T-cell (primary cell): ENCODE data around the gene VAV2. TPM values are rescaled to one million over a fixed set of nuclear protein-coding genes. Genes with fewer than 3 reads are reported as not detected.

ENCODE experiments used
- ATAC-seq, 4 experiments: fragments of 200-7000 bp in 3 of 4; fragments of 150-1000 bp in 1 of 4; cut with Tn5 transposase; replicated peaks in 1 of 4; 1 replicate in 3 of 4; 2 replicates in 1 of 4; pipeline ENCODE4 v1.10.0; 2021; ENCODE audit warnings: moderate library complexity in 3 of 4, mild to moderate bottlenecking in 2 of 4, moderate number of reproducible peaks in 1 of 4
- CTCF ChIA-PET, 2 donors: fragments of 300-600 bp; sonication (Branson Sonifier 250); formaldehyde crosslinking; loops; one replicate each; lab custom pipeline; 2022; ENCODE audit warnings: antibody characterized with exemption in 2 of 2; lab: Charles Lee
- POLR2A ChIA-PET, 2 donors: fragments of 300-600 bp; sonication (Branson Sonifier 250); formaldehyde crosslinking; loops; one replicate each; lab custom pipeline; 2022; ENCODE audit warnings: antibody characterized with exemption in 2 of 2; lab: Charles Lee
- DNase-seq, 35 experiments: peaks; one replicate each; pipeline versions ENCODE4 v3.0.0 to v3.0.0-alpha.2; 2013 to 2023
- H3K27ac ChIP-seq: one replicate; pipeline ENCODE4 v1.5.1; 2013; ENCODE audit warnings: low read length
- H3K27me3 ChIP-seq, 2 experiments: replicated peaks in 1 of 2; 1 replicate in 1 of 2; 2 replicates in 1 of 2; pipeline versions ENCODE4 v1.6.1 to v1.7.0; 2013; ENCODE audit warnings: low read length in 1 of 2, mixed read lengths in 1 of 2; ENCODE audit not compliant: control insufficient read depth in 2 of 2, insufficient read depth in 2 of 2; ENCODE audit errors: extremely low read depth in 1 of 2
- H3K36me3 ChIP-seq, 2 donors: 1 replicate in 1 of 2; 2 replicates in 1 of 2; pipeline versions ENCODE4 v1.6.1 to v1.7.0; 2013; ENCODE audit warnings: low read length in 1 of 2; ENCODE audit not compliant: control insufficient read depth in 2 of 2, insufficient read depth in 1 of 2; ENCODE audit errors: extremely low read depth in 1 of 2
- H3K4me1 ChIP-seq, 2 experiments: 1 replicate in 1 of 2; 2 replicates in 1 of 2; pipeline versions ENCODE4 v1.6.1 to v1.7.0; 2013; ENCODE audit warnings: low read length in 2 of 2, mixed read lengths in 1 of 2; ENCODE audit not compliant: insufficient read depth in 2 of 2, control insufficient read depth in 1 of 2; ENCODE audit errors: extremely low read depth in 1 of 2
- H3K4me3 ChIP-seq, 2 donors: 1 replicate in 1 of 2; 2 replicates in 1 of 2; pipeline versions ENCODE4 v1.5.1 to v1.7.0; 2013; ENCODE audit warnings: mild to moderate bottlenecking in 2 of 2, low read length in 1 of 2, moderate library complexity in 1 of 2; ENCODE audit not compliant: control insufficient read depth in 1 of 2; ENCODE audit errors: extremely low read depth in 1 of 2
- H3K9me3 ChIP-seq: 2 replicates; pipeline ENCODE4 v1.7.0; 2013
- H3K27ac Mint-ChIP-seq, 2 donors: one replicate each; pipeline ENCODE4 v1.8.0; 2020 to 2021; ENCODE audit warnings: mild to moderate bottlenecking in 2 of 2, mixed read lengths in 2 of 2
- H3K27me3 Mint-ChIP-seq, 2 donors: one replicate each; pipeline ENCODE4 v1.8.0; 2021 to 2022; ENCODE audit warnings: mixed read lengths in 2 of 2
- H3K36me3 Mint-ChIP-seq: one replicate; pipeline ENCODE4 v1.8.0; 2021; ENCODE audit warnings: mixed read lengths
- H3K4me1 Mint-ChIP-seq, 3 donors: one replicate each; pipeline ENCODE4 v1.8.0; 2020 to 2022; ENCODE audit warnings: mixed read lengths in 3 of 3, mild to moderate bottlenecking in 1 of 3
- H3K4me3 Mint-ChIP-seq, 3 donors: one replicate each; pipeline ENCODE4 v1.8.0; 2020 to 2022; ENCODE audit warnings: mild to moderate bottlenecking in 3 of 3, mixed read lengths in 3 of 3, moderate library complexity in 3 of 3
- H3K9me3 Mint-ChIP-seq, 3 donors: one replicate each; pipeline ENCODE4 v1.8.0; 2020 to 2022; ENCODE audit warnings: mixed read lengths in 3 of 3
- WGBS: methylation state at CpG from one replicate; pipeline ENCODE4 v1.1.5; 2013; ENCODE audit warnings: missing lambda C conversion rate; ENCODE audit not compliant: insufficient coverage; 5-methylcytosine and 5-hydroxymethylcytosine counted together
- total RNA-seq, 35 experiments: library from RNA in 6 of 35; stranded (reverse) in 6 of 35; fragments of 120-200 nt in 1 of 35; gene quantifications; one replicate each; pipeline versions ENCODE4 v1.2.1 to v1.2.4 and lab custom pipeline; 2013 to 2026

VAV2 gene
- total RNA-seq, 5 donors from 2014 or later (not counting 1 experiment from before 2014, with no cell fraction given): 1.2 to 7.5 (median 4.9) TPM

DNA sequence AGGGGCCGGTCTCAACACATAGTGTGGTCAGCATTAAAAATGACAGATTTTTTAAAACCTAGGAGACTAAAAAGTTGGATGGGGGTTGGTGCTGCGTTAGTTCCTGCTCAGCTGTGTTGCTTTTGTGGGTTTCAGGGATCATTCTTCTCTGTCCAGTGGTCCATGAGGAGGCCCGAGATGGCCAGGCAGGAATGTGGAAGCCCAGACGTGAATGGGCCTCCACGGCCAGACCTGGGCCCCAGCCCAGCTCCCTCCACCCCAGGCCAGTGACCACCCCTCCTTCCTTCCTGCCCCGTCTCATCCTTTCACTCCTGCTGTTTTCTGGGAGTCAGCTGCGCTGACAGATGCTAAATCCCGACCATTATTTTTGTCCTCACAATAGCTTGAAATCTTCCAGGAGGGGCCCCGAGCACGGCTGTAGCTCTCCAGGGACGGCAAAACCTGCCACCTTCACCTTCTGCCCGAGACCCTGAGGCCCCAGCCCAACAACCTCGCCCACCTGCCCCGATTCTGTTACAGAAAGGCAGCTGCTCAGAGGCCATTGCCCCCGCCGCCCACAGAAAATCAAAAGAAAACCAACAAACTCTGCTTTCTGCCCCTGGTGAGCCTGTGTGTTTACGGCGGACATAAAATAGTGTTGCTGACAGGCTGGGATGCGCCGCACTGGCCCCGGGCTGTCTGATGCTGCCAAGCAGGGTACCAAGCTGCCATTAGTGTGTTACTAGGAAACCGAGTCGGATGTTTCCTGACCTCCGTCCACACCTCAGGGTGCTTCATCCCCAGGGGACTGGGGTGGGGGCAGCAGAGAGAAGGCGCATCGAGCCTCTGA lies 170.3 kb downstream of the VAV2 start:
- Histone ChIP-seq H3K4me1 (no peaks in the 10 kb centered on the region), H3K9me3 (no peaks in the 10 kb centered on the region), H3K27ac (no peak overlapping the region), H3K4me3 (no peak overlapping the region), H3K27me3 (peaks cover 0 to 7% of the 10 kb centered on the region in 2 experiments), H3K36me3 (no peaks in the 10 kb centered on the region)
- Mint-ChIP-seq H3K27me3 (no peaks in the 10 kb centered on the region), H3K9me3 (no peaks in the 10 kb centered on the region), H3K4me3 (no peak overlapping the region), H3K4me1 (peaks cover 0 to 4% (median 0%) of the 10 kb centered on the region in 3 donors), H3K36me3 (no peaks in the 10 kb centered on the region), H3K27ac (no peak overlapping the region)
- WGBS: 92% methylated on average over 23 of the region's 26 CpGs
- CTCF ChIA-PET: no interaction called here
- POLR2A ChIA-PET: interaction anchor here in 1 of 2 donors (0.6 kb wide), 1 partner anchor 85 kb away, joined by 3 read pairs; no protein-coding TSS in a partner anchor
- DNase-seq (no peak), ATAC-seq (no peak)

GRCh38 chr9:133819923-133820322 lies 172.2 kb downstream of the VAV2 start:
- 71% methylated on average over 1 of the region's 5 CpGs for WGBS

DNA sequence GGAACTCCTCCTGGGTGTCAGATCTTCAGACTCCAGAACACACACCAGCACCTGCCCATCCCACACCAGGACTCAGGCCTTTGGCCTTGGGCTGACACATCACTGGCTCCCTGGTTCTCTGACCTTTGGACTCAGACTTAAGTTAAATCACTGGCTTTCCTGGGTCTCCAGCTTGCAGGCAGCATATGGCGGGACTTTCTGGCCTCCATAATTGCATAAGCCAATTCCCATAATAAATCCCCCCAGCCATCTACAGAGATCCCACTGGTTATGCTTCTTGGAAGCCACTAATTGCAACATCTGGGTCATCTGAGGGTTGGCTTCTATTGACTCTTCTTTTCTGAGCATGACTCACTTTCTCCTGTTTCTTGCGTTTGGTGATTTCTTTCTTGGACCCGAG lies 173.7 kb downstream of the VAV2 start:
- Mint-ChIP-seq H3K4me3 (no peak overlapping the region), H3K27ac (no peak overlapping the region), H3K36me3 (no peaks in the 10 kb centered on the region), H3K9me3 (no peaks in the 10 kb centered on the region), H3K4me1 (peaks cover 0 to 4% (median 0%) of the 10 kb centered on the region in 3 donors), H3K27me3 (no peaks in the 10 kb centered on the region)
- Histone ChIP-seq H3K9me3 (no peaks in the 10 kb centered on the region), H3K36me3 (no peaks in the 10 kb centered on the region), H3K27ac (no peak overlapping the region), H3K4me3 (no peak overlapping the region), H3K4me1 (no peaks in the 10 kb centered on the region), H3K27me3 (peaks cover 0 to 3% of the 10 kb centered on the region in 2 experiments)
- 80% methylated on average over 3 of the region's 3 CpGs for WGBS
- ChIA-PET CTCF (no interaction called here), POLR2A (no interaction called here)
- DNase-seq (no peak), ATAC-seq (no peak)

More at GRCh38 chr9:133819923-133820322, 172.2 kb downstream of the VAV2 start:
- no peak for ATAC-seq
- no peak overlapping the region for H3K4me3 ChIP-seq
- H3K4me1 ChIP-seq: no peaks in the 10 kb centered on the region
- H3K27ac ChIP-seq: no peak overlapping the region
- H3K27me3 ChIP-seq: peaks cover 0 to 7% of the 10 kb centered on the region in 2 experiments
- Mint-ChIP-seq H3K36me3 (no peaks in the 10 kb centered on the region), H3K27ac (no peak overlapping the region), H3K9me3 (no peaks in the 10 kb centered on the region), H3K4me1 (peaks cover 0 to 4% (median 0%) of the 10 kb centered on the region in 3 donors), H3K4me3 (no peak overlapping the region), H3K27me3 (no peaks in the 10 kb centered on the region)
- POLR2A ChIA-PET: no interaction called here
- CTCF ChIA-PET: no interaction called here
- no peaks in the 10 kb centered on the region for H3K9me3 ChIP-seq
- DNase-seq: no peak
- no peaks in the 10 kb centered on the region for H3K36me3 ChIP-seq

GRCh38 chr9:133815781-133816180 lies 176.3 kb downstream of the VAV2 start:
- H3K27me3 ChIP-seq: no peaks in the 10 kb centered on the region
- Mint-ChIP-seq H3K4me1 (no peaks in the 10 kb centered on the region), H3K9me3 (no peaks in the 10 kb centered on the region), H3K36me3 (no peaks in the 10 kb centered on the region), H3K27ac (no peak overlapping the region), H3K4me3 (no peak overlapping the region), H3K27me3 (no peaks in the 10 kb centered on the region)
- no peak overlapping the region for H3K27ac ChIP-seq
- 52% methylated on average over 4 of the region's 9 CpGs for WGBS
- DNase-seq: no peak
- H3K4me3 ChIP-seq: no peak overlapping the region
- H3K36me3 ChIP-seq: no peaks in the 10 kb centered on the region
- H3K4me1 ChIP-seq: no peaks in the 10 kb centered on the region
- no peak for ATAC-seq
- ChIA-PET POLR2A (no interaction called here), CTCF (no interaction called here)
- no peaks in the 10 kb centered on the region for H3K9me3 ChIP-seq

GRCh38 chr9:133814586-133815208 lies 177.4 kb downstream of the VAV2 start:
- H3K4me1 ChIP-seq: no peaks in the 10 kb centered on the region
- no peak overlapping the region for H3K4me3 Mint-ChIP-seq
- no peak overlapping the region for H3K27ac Mint-ChIP-seq
- WGBS: 90% methylated on average over 17 of the region's 25 CpGs
- H3K9me3 Mint-ChIP-seq: no peaks in the 10 kb centered on the region
- ATAC-seq (no peak), DNase-seq (no peak)
- H3K36me3 Mint-ChIP-seq: no peaks in the 10 kb centered on the region
- ChIA-PET CTCF (interaction anchor here in 1 of 2 donors (0.6 kb wide), 1 partner anchor 10 kb away, joined by 3 read pairs; no protein-coding TSS in a partner anchor), POLR2A (no interaction called here)
- no peak overlapping the region for H3K27ac ChIP-seq
- H3K36me3 ChIP-seq: no peaks in the 10 kb centered on the region
- no peaks in the 10 kb centered on the region for H3K4me1 Mint-ChIP-seq
- no peaks in the 10 kb centered on the region for H3K27me3 ChIP-seq
- no peaks in the 10 kb centered on the region for H3K27me3 Mint-ChIP-seq
- H3K9me3 ChIP-seq: no peaks in the 10 kb centered on the region
- H3K4me3 ChIP-seq: no peak overlapping the region

GRCh38 chr9:133813749-133814585 lies 178.2 kb downstream of the VAV2 start:
- ATAC-seq (no peak), DNase-seq (no peak)
- Histone ChIP-seq H3K4me1 (no peaks in the 10 kb centered on the region), H3K4me3 (no peak overlapping the region), H3K36me3 (no peaks in the 10 kb centered on the region), H3K9me3 (no peaks in the 10 kb centered on the region), H3K27ac (no peak overlapping the region), H3K27me3 (no peaks in the 10 kb centered on the region)
- Mint-ChIP-seq H3K27ac (no peak overlapping the region), H3K27me3 (no peaks in the 10 kb centered on the region), H3K4me3 (no peak overlapping the region), H3K36me3 (no peaks in the 10 kb centered on the region), H3K4me1 (no peaks in the 10 kb centered on the region), H3K9me3 (no peaks in the 10 kb centered on the region)
- 92% methylated on average over 22 of the region's 29 CpGs for WGBS
- ChIA-PET CTCF (no interaction called here), POLR2A (no interaction called here)
